GM18507 (cell line): ENCODE results near the gene ZBED4.
A peak's percentile ranks its signal among the peaks of the same experiment; 100 is the strongest.
"Not testable (repeated sequence)": the region's sequence is repeated elsewhere in the genome, so short reads cannot be mapped to it uniquely, and the experiment has no call there.

ENCODE experiments used
- DNase-seq: peaks from one replicate; pipeline ENCODE4 v3.0.0; 2011; ENCODE audit warnings: low read depth; ENCODE audit not compliant: insufficient read length; ENCODE audit errors: extremely low spot score
- FAIRE-seq: peaks from 2 replicates; lab custom pipeline; 2011; peaks lifted over from hg19 to GRCh38; lab: Jason Lieb, UNC

The ZBED4 gene

DNA sequence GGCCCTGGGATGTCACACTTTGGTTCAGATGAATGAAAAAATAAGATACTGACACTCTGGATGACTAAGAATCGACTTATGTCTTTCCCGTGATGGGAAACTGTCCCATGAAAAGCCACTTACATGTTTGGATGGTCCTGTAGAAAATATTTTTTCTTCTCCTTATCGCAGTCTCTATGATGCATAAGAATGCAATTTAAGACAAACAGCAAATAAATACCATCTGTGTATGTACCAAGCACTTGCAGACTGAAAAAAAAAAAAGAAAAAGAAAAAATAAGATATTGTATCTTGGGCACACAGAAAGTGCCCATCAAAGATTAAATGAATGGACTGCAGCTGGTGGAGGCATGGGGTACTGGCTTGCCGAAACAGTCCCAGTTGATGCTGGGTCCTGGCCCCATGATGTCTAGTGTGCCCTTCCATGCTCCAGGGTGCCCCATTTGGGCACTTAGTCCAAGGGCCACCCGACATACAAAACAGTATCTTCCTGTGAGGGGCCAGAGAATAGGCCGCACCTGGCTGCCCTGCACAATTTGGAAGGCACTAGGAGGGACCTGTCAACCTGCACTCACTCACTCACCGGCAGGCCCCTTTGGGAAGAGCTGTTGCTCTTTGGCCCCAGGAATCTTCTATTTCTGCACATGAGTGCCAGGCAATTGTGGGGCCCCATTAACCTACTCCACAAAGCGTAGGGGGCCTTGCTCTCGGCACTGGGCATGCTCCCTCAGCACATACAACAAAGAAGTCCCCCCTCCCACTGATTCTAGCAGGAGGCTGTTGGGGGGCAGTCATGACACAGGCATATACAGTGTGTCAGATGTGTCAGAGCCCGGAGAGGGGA, 2.5 kb upstream of the ZBED4 start:
- FAIRE-seq = no peak

DNA sequence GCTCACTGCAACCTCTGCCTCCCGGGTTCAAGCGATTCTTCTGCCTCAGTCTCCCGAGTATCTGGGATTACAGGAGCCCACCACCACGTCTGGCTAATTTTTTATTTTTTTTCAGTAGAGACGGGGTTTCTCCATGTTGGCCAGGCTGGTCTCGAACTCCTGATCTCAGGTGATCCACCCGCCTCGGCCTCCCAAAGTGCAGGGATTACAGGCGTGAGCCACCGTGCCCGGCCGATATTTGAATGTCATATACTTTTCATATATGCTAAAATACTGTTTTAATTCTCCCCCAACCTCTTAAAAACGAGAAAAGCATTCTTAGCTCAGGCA, 1.1 kb upstream of the ZBED4 start:
- FAIRE-seq, DNase-seq: not testable (repeated sequence)

More for the DNA sequence above, 2.5 kb upstream of the ZBED4 start:
- DNase-seq = no peak

DNA sequence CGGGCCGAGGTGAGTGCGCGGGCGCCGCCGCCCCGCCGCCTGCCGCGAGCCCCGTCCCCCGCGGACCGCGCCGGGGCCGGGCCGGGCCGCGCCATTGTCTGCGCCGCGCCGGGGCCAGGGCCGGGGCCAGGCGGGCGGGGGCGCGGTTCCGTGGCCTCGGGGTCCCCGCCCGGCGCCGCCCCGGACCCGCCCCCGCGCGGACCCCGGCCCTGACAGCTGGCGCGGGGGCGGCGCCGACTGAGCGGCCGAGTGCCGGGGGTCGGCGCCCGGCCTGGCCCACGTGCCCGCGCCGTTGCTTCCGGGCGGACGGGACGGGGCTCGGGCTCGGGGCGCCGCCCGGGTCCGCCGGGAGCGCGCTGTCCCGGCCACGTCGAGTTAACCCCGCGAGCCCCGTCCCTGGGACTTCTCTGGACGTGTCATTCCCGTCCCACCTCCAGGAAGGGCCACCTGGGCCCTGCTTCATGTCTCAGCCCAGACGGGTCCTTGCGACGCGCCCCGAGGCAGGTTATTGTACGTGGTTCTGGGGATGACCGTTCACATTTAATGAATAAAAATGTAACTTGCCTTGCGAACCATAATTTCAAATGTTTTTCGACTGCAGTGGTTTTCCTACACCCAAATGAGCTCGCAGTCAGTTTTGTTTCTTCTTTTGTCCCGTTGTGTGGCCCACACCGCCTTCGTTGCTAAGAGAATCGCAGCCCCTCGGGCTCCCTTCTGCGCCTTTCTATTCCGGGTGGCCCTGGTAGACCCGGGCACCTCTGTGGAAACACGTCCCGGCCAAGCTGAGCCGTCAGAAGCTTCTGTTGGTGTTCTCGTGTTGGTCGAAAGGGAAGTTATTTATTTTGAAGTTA, 562 bp downstream of the ZBED4 start:
- FAIRE-seq (peak; percentile 68), DNase-seq (no peak)

- FAIRE-seq (peak; percentile 21), DNase-seq (no peak)
These were observed 1.7 kb downstream of the ZBED4 start for GRCh38 chr22:49855251-49855911.

DNA sequence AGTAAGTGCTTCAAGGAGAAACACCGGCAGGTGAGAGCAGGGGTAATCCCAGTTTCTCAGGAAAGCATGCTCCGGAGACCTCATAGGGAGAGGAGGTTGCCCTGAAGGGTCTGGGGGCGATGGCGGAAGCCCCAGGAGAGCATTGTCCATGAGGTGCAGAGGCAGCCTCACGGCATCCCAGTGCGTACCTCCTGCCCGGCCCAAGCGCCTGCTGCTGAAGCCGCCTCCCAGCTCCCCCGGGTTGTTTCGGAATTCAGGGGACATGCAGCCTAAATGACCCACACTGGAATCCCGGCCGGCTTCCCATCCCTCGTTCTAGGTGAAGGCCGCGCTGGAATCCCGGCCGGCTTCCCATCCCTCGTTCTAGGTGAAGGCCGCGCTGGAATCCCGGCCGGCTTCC, 2.7 kb downstream of the ZBED4 start:
- DNase-seq (no peak), FAIRE-seq (no peak)

- FAIRE-seq (no peak), DNase-seq (no peak)
These were observed 3.3 kb downstream of the ZBED4 start for GRCh38 chr22:49856766-49857618.

DNA sequence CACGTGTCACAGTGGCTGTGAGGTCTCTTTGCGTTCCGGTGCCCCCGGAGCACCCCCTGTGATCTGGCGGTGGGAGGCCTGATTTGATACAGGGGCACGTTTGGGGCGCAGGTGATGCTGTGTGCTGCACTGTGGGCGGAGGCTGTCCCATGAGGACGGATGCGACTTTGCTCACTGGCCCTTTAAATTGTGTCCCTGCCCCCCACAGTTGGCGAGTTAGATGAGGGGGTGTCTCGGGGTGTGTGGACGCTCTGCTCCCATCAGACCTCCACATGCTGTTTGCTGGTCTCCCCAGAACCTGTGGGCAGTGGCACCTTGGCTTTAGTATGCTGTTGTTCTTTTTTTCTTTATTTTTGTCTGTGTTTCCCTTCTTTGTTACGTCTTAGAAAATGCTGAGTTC, 5.2 kb downstream of the ZBED4 start:
- FAIRE-seq = no peak
- DNase-seq = no peak

DNA sequence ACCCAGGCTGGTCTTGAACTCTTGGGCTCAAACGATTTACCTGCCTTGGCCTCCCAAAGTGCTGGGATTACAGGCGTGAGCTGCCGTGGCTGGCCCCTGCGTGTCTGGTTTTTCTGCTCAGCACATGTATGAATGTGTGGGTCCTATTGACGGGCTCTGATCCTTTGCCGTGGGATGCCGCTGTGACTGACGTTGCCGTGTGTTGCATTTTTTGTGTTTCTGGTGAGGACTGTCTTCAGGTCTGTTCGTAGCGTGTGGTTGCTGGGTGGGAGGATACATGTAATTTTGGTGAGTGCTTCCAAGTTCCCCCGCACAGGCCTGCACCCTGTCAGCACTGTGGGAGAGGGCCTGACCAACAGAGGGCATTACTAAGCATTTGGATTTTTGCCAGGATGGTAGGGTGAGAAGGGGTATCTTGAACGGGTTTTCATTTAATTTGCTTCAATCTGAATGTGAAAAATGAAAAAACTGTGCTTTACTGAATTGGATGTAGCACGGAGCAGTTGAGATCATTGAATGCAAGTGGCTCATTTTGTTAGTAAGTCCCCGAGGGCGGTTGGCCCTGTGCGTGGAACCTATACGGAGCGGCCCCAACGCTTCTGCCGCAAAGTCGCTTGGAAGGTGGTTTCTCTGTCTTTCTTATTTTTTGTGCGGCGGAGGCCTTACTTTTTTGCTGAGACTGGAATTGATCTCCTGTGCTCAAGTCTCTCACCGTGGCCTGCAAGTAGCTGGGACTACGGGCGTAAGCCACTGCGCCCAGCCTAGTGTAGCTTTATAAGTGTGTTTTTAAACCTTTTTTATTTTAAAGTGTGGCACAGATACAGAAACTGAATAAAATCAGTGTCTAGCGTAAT, 8.2 kb downstream of the ZBED4 start:
- FAIRE-seq = no peak

DNA sequence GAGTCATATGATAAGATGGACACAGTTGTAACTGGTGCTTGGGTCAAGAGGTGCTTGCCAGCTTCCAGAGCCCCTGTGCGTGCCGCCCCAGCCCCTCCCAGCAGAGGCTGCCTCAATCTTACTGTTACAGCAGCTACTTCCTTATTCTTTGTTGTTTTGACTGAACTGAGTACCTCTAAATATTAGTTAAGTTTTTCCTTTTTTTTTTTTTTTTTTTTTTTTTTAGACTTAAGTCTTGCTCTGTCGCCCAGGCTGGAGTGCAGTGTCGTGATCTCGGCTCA, 8.8 kb downstream of the ZBED4 start:
- no peak for FAIRE-seq

More for the DNA sequence above, 8.2 kb downstream of the ZBED4 start:
- DNase-seq = no peak

DNA sequence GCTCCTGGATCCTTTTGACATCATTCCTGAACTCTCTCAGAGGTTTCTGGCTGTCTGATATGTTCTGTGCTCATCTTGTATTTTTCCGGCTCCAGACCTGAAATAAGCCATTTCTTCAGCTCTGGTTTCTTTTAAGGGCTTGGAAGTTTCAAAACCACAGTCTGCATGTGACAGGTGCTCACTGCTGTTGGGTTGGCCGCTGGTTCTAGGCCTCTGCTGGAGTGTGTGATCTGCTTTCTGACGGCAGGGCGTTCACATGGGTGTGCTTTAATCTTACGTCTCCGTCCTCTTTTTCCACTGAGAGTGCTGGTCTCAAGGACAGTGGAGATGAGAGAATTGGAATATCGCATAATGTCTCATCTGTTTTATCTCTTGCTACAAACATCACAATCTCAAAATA, 10.3 kb downstream of the ZBED4 start:
- no peak for FAIRE-seq
- no peak for DNase-seq

More for the DNA sequence above, 8.8 kb downstream of the ZBED4 start:
- no peak for DNase-seq

- DNase-seq = no peak
- no peak for FAIRE-seq
These were observed 11.5 kb downstream of the ZBED4 start for GRCh38 chr22:49865156-49865555.

GRCh38 chr22:49866134-49866533, 12.5 kb downstream of the ZBED4 start:
- FAIRE-seq = no peak
- no peak for DNase-seq

DNA sequence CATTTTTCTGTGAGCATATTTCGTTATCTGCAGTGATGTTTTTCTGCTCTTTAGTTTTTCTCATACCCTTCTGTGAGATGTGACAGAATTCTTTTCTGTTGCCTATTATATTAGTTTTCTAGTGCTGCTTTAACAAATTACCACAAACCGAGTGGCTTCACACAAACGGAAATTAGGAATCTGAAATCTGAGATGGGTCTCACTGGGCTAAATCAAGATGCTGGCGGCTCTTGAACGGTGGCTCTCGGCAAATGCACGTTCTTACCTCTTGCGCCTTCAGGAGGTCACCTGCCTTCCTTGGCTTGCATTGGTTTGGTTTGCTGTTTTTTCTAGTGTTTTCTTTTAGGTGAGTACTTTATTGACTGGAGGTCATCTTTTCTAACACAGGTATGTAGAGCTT, 13.0 kb downstream of the ZBED4 start:
- FAIRE-seq = no peak

DNA sequence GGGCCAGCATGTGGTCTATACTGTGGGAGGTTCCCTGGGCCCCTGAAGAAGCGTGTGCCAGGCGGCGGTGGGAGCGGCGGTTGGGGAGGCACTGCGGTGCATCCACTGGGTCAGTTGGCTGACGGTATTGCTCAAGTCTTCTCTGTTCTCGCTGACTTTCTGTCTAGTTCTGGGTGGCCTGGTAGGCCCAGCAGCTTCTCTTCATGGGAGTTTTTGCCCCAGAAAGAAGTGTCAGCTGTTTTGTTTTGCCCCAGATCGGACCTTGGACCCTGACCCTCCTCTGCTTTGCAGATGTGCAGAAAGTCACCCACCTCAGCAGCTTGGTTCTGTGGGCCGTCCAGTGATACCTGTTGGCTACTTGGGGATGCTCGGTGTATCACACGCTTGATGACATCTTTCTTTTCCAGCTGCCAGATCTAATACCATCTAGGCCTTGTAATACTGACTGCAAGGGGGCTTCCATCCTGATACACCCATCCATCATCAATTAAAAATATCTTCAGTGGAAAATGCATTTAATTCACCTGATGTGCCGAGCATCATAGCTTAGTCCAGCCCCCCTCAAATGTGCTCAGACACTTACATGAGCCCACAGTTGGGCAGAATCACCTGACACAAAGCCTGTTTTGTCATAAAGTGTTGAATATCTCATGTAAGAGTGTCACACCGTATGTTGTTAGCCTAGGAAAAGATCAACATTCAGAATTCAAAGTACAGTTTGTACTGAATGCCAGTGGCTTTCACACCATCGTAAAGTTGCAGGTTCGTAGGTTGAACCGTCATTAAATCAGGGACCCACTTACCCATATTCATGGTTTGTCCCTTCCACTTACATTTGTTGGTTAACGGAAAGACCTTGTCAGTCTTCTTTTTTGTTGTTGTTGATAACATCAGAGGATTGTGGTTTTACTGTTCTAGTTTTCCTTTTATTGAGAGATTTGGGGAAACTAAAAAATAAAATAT, 13.9 kb downstream of the ZBED4 start:
- DNase-seq = no peak
- FAIRE-seq = no peak

More for the DNA sequence above, 13.0 kb downstream of the ZBED4 start:
- no peak for DNase-seq

- FAIRE-seq (peak; percentile 18), DNase-seq (no peak)
These were observed 15.6 kb downstream of the ZBED4 start for GRCh38 chr22:49869086-49869830.

GRCh38 chr22:49869845-49870712, 16.4 kb downstream of the ZBED4 start:
- no peak for DNase-seq
- FAIRE-seq = no peak
